ENCODE data around the gene MGAT5.
A peak's percentile ranks its signal among the peaks of the same experiment; 100 is the strongest.

MGAT5 gene

DNA sequence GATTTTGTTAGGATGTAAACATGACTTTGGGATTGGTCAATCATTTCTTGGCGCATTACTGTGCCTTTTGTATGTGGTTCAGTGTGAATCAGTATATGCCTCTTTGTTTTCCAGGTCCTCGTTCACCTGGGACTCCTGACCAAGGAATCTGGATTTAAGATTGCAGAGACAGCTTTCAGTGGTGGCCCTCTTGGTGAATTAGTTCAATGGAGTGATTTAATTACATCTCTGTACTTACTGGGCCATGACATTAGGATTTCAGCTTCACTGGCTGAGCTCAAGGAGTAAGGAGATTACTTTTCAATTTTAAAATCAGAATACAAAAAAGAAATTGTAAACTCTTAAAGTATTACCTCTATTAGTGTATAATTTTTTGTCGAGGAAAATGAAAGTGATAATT lies 87.6 kb downstream of the MGAT5 start:
- DNase-seq: no peak

DNA sequence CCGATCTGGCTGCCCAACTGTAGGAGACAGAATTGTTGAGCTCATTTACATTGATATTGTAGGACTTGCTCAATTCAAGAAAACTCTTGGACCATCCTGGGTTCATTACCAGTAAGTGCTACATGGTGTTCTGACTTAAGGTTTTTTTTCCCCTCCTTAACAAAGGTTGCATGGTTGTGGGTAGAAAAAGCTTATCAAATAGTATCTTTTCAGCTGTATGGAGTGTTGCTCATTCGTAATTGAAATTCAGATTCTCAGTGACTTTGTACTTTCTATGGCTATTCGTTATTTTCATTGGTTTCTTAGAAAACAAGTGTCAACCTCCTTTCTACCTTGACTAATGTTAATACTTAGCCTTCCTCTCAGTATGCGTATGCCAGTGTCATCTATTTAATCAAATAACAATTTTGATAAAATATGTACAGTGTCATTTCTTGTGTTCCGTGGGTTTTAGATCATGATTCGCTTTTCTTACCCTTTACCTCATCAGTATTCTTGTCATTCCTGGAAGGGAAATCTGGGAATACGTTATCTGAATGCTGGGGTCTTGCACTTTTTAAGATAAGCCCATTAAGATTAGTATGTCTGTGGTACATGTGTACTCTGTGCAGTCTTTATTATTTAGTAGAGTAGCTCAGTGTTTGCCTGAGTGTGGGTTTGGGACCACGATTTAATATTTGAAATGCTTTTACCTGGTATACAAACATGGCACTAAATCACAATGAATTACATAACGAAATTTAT lies 91.3 kb downstream of the MGAT5 start:
- no peak for DNase-seq

DNA sequence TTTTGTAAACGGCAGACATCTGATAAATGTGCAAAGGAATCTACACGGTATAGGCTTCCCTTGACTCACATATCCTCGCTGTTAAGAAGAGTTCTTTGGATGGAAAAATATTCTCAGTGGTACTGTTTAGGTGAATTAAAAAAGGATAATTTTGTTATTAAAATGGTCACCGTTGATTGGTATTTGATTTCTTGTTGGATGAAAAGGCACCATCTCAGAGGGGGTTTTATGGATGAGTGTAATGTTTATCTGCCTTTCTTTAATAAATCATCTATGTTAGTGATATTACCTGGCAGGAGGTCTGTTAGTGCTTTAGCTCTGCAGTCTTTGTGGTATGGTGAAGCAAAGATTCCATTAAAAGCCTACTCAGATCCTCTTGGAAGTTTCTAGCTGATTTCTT lies 92.3 kb downstream of the MGAT5 start:
- DNase-seq: no peak

DNA sequence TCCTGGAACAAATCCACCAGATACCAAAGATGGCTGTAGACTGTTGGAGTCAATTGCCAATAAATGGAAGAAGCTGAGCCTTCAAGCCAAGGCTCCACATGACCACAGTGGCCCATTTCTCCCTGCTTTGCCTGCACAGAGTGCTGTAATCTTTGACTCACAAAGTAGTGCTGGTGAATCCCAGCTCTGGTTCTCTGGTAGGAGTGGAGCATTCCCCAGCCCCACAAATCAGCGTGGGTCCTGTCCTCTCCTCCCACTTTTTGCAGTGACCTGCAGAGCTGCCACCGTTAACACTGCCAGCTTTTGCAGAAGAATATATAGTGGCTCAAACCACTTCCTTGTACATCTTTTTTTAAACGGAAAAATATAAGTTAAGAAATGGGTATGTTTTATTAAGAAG lies 93.9 kb downstream of the MGAT5 start:
- DNase-seq: no peak

DNA sequence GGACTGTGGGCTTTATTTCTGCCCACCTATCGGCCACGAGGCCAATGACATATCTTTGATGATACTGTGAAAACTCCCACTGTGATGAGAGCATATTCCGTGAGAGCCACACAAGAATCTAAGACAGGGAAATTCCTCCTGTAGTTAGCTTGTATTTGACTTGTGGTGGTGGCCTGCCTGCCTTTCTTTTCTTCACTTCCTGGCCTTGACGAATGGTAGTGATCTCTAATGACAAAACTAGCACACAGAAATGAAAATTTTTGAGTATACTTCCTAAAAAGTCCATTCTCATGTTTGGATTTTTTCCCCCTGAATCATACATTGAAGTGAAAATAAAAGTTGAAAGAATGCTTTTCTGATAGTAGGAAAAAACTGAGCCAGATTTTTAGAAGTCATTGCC lies 94.4 kb downstream of the MGAT5 start:
- DNase-seq: no peak

DNA sequence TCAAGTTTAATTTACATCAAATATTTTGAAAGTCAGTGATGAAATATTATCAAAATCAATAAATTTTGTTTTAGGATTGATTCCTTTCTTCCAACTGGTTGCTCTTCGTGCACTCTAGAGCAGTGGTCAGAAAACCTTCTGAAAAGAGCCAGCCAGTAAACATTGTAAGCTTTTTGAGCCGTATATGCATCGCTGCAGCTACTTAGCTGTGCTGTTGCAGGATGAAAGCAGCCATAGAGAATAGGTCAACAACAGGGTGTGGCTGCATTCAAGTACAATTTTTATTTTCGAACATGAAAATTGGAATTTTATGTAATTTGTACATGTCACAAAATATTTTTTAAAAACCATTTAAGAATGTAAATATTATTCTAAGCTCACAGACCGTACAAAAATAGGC lies 94.9 kb downstream of the MGAT5 start:
- no peak for DNase-seq

DNA sequence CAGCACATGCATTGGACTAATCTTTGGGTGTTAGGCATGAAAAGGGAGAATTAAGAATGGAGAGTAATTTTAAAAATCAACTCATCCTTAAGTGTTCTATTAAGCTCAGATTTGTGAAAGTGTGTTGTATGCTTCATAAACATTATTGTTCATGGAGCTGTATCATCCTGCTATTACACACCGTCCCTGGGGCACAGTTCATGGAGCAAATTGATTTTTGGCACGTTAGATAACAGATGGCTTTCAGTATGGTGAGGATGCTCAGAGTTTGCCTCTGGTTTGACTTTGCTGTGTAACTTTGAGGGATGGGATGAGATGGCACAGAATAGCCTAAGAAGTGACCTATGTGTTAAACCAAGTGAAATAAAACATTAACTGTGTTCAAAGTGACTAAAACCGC lies 97.1 kb downstream of the MGAT5 start:
- no peak for DNase-seq

DNA sequence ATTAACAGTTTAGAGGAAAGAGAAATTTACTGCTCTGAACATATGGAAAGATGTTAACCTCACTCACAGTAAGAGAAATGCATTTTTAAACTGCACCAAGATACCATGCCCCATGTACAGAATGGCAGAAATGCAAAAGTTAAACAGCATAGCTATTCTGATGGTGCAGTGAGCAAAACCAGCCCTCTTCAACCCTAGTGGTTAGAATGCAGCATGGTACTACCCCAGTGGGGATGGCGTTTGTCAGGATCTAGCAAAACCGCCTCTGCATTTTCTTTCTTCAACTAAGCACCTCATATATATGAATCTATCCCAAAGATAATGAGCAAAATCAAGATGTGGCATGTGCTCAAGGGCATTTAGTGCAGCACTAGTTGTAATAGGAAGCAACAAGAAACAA lies 98.0 kb downstream of the MGAT5 start:
- DNase-seq: no peak

DNA sequence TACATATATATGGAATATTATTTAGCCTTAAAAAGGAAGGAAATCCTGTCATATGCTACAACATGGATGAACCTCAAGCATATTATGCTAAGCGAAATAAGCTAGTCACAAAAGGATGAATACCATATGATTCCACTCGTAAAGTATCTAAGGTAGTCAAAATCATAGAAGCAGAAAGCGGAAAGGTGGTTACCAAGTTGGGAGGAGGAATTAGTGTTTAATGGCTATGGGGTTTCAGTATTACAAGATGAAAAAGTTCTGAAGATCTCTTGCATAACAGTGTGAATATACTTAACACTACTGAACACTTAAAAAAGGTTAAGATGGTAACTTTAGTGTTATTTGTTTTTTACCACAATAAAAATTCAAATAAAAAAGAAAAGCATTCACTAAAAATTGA lies 99.0 kb downstream of the MGAT5 start:
- DNase-seq: no peak

DNA sequence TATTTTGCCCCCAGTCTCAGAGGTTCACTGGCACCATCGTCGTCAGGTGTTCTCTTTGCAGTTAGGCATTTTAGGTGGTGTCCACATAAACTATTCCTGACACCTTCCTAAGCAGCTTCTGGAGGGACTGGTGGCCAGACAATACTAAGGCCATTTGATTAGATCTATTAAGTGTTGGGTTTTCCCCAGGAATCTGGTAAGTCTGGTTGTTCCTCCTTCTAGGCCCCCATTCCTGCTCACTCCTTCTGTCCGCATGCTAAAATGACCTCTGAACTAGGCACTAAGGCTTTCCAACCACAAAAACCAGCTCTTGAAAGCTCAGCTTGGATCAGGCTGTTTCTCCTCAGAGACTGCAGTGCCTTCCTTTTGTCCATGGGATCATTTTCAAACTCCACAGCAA lies 100.7 kb downstream of the MGAT5 start:
- DNase-seq: no peak

DNA sequence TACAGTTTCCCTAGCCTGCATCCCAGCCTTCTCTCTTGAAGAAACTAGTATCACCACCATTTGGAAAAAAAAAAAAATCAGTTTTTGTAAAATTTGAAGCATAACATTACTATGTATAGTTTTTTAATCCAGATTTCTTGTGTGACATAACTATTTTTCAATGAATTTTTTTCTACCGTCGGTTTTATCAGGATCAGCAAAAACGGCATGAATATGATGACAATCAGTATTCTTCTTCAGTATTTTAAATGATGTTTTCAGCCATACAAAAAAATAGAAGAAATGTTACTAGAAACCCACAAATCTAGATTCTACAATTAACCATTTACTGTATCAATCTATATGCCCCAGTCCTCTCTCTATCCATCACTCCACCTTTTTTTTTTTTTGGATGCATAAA lies 103.9 kb downstream of the MGAT5 start:
- no peak for DNase-seq

DNA sequence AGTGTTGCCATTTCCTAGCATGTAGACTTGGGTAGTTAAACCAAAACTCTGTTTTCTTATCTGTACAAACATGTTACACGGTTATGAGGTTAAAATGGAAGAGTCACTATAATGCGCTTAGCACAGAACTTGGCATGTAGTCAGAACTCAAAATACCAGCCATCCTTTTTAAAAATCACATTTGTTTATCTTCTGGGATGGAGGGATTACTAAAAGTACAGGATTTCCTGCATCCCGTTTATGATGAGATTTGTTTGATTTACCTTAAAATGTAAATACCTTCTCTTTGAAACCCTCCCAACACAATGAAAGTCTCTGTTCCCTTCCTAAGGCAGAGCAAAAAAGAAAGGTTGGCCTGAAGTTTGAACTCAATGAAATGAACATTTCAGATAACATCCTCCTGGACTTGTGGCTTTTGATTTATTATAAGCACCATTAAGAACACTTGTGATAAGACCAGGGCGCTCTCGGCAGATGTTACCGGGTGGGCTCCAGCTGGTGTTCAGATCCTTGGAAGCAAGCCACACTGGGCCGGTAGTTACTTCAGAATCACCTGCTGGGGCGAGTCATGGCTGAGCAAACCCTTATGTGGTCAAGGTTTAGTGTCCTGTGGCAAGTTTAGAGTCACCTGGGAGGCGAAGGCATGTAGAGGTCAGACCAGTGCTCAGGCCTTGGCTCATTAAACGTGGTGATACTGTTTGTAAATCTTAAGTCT lies 105.7 kb downstream of the MGAT5 start:
- DNase-seq: no peak

DNA sequence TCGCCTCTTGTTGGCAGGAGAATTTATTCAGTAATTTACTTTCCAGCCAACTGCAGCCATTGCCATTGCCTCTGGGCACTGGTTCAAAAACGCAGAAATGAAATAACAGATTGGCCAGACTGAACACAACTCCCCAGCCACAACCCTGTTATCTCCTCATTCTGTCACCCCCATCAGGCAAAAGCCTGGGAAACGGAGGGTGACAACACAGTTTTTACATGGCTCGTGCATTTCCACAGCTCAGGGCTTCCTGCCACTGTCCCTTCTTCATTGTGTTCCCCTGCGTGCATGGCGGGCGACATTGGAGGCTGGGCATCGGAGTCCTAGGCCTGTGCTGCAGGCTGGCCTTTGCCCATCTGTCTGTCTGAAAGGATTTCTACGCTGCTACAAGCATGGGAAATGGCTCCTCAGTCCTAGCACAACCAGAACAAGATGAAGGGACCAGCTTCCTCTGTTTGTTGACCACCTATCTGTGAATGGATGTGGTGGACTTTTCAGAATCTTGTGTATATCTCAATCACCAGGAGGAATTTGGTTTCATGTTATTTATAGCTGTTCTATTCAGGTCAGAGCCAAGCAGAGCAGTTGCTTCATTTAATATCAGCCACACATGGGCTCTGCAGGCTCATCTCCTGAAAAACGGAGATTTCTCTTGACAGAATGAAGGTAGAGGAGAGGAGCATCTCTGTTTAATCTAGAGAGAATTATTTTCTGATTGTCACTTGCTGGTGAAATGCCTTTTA lies 107.0 kb downstream of the MGAT5 start:
- peak; percentile 10 for DNase-seq

DNA sequence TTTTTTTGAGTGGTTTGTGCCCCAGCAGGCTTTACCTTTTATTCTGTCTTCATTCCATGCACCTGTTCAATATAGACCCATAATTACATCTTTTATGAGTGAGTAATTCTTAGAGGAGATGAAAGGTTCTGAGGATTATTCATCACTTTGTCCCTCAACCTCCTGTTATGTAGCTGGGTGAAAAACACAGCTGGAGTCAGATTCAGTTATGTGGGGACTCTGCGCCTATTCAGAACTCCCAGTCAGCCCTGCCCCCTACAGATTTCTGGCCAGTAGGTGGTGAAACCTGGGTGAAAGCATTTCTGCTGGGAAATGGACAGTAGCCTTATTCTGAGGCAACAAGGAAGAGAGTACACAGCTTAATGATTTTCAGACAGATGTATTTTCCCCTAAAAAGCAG lies 107.8 kb downstream of the MGAT5 start:
- DNase-seq: no peak

DNA sequence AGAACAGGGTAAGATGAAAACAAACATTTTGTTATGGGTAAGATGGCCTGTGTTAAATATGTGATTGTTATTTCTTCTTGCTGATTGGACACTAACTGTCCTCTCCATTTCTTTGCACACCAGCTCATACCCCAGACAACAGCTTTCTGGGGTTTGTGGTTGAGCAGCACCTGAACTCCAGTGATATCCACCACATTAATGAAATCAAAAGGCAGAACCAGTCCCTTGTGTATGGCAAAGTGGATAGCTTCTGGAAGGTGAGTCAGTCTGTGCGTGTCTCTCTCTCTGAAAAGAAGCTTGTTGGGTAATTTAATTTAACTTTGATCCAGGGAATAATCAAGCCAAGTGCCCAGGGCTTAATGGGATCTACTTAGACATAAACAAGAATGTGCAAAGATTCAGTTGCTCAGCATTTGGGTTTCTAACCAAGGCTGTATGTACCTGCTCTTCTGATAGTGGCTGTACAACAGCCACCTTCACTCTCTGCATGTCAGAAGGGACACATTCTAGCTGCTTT lies 108.3 kb downstream of the MGAT5 start:
- DNase-seq: no peak

DNA sequence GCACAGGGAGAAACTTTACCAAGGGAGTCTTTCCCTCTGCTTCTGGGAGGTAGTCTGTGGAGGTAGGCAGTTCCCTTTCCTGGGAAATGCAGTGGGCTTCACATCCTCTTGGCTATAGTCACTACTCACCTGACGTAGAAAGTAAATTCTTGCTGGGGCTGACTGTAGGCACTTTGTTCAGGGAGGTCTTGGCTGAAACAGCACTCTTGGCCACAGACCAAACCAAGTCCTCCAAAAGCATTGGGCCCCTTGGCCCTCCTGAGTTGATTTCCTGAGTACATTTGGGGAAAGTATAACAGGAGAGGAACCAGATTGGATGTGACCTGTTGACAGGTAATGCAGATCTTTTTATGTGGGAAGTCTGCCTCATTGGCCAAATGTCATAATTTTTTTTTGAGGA lies 108.9 kb downstream of the MGAT5 start:
- DNase-seq: no peak

DNA sequence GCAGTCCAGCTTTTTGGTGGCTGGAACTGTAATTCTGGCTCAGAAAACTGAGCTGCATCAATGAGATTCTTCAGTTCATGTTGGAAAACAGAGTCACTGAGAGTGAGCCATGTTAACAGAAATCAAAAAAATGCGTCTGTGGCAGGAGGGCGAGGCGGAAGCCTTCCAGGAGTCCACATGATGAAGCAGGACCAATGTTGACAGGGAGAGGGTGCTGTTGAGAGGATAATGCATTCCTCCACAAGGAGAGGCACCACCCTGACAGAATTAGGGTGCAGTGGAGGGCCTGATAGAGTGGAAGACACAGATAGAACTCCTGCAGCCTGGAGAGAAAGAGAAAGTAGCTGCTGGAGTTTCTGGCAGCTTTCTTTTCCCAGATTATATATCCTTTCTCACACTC lies 111.5 kb downstream of the MGAT5 start:
- peak; percentile 25 for DNase-seq

DNA sequence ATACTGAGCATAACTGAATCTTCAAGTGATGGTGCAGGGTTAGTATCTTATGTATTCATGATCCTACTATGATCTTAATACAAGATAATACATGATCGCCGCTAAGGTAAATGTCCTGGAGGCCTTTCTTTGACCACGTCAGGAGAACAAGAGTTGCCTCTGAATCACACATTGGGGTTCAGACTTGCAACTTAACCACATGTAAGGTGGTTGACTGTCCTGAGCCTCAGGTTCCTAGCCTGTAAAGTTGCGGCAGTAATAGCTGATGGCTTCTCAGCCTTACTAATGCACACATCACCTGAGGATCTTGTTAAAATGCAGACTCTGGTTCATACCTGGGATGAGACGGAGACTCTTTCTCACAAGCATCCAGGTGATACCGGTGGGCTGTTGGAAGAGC lies 112.5 kb downstream of the MGAT5 start:
- DNase-seq: no peak

DNA sequence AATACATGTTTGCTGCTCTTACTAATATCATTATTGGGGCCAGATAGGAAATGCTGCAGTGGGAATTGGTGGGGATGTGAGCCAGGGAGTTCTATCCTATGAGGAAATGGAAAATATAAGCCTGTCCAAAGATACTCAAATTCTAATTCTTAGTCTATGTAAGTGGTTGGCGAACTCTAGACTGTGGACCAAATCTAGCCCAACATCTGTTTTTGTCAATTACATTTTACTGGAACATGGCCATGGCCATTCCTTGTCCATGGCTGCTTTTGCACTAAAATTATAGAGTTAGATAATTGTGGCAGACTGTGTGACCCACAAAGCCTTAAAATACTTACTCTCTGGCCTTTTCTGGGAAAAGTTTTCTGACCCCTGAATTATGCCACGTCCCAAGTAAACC lies 113.3 kb downstream of the MGAT5 start:
- no peak for DNase-seq

DNA sequence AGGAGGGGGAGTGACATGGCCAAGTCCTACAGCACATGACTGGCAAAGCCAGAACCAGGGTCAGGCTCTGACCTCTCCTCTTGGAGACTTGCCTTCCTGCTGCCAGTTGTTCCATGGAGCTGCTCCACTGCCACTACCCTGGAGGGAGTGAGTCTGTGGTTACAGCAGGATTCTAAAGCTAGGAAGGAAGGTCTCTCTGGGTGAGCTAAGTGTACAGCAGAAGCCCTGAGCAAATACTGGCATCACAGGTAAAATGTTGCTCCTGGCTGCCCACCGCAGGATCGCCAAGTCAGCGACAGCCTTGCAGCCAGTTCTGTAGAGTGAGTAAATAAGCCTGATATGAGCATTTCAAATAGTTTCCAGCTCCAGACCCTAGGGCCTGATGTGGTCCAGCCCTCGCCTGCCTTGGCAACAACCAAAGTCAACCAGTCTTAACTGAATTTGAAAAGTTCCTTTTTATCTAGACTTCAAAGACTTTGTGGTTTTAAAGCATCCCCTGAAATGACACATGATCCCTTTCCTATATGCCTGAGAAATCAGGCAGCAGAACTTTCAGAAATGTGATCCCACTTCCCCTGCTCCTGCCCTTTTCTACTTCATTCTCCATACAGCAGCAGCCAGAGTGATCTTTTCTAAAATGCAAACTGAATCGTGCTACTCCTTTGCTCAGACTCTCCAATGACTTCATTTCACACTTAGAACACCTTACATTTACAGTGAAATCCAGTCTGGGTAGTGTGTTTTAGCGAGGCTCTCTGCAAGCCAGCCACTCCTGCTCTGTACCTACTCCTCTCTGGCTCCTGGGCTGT lies 114.3 kb downstream of the MGAT5 start:
- DNase-seq: peak; percentile 8

DNA sequence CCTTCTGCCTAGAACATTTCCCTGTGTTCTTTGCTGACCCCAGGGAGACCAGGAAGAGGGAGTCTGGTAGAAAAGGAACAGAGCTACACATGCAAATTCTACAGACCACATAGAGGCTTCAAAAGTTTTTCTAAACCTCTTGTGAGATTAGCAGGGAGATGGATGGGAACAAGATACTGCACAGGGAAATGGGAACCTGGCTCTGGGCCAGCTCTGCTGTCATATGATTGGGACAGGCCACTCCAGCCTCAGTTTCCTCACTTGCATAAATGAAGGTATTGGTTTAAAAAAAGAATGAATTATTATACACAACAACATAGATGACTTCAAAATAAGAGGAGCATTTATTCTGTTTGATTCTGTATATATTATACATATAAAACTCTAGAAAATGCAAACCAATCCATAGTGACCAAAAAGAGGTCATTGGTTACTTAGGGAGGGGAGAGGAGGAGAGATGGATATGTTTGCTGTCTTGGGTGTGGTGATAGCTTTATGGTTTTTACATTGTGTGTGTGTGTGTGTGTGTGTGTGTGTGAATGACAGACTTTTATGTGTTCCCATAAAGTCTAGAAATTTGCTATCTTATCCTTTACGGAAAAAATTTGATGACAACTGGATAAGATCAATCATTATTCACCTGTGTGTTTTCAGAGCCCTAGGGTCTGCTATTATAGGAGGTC lies 115.5 kb downstream of the MGAT5 start:
- DNase-seq: no peak

Data from hematopoietic multipotent progenitor cell treated with erythropoietin and hydrocortisone succinate and interleukin-3 and kit ligand, for 4 days (in vitro differentiated cells).